Mucosa of rectum (tissue), 2 donors: ENCODE data around the gene INPP5E.

ENCODE experiments used
- H3K27ac ChIP-seq, 2 donors: one replicate each; pipeline ENCODE4 v1.7.0; 2013; ENCODE audit warnings: inconsistent platforms in 2 of 2, low read depth in 2 of 2, low read length in 2 of 2
- H3K27me3 ChIP-seq, 2 donors: one replicate each; pipeline ENCODE4 v1.7.0; 2013; ENCODE audit warnings: low read length in 2 of 2; ENCODE audit not compliant: control insufficient read depth in 2 of 2, insufficient read depth in 2 of 2
- H3K36me3 ChIP-seq, 2 donors: one replicate each; pipeline ENCODE4 v1.7.0; 2013; ENCODE audit warnings: low read length in 2 of 2; ENCODE audit not compliant: control insufficient read depth in 2 of 2, insufficient read depth in 2 of 2
- H3K4me1 ChIP-seq, 2 donors: one replicate each; pipeline ENCODE4 v1.7.0; 2013; ENCODE audit warnings: low read length in 2 of 2, mild to moderate bottlenecking in 1 of 2; ENCODE audit not compliant: control insufficient read depth in 2 of 2, insufficient read depth in 2 of 2
- H3K4me3 ChIP-seq, 2 donors: one replicate each; pipeline ENCODE4 v1.7.0; 2013; ENCODE audit warnings: low read length in 2 of 2
- H3K9ac ChIP-seq, 2 donors: one replicate each; pipeline ENCODE4 v1.7.0; 2013; ENCODE audit warnings: low read length in 2 of 2, low read depth in 1 of 2, mild to moderate bottlenecking in 1 of 2
- H3K9me3 ChIP-seq, 2 donors: one replicate each; pipeline ENCODE4 v1.7.0; 2013; ENCODE audit warnings: low read length in 2 of 2; ENCODE audit not compliant: control insufficient read depth in 2 of 2
- donor health status: healthy.
- donor health status: Normal muscosa, but diverticular disease.

INPP5E gene

DNA sequence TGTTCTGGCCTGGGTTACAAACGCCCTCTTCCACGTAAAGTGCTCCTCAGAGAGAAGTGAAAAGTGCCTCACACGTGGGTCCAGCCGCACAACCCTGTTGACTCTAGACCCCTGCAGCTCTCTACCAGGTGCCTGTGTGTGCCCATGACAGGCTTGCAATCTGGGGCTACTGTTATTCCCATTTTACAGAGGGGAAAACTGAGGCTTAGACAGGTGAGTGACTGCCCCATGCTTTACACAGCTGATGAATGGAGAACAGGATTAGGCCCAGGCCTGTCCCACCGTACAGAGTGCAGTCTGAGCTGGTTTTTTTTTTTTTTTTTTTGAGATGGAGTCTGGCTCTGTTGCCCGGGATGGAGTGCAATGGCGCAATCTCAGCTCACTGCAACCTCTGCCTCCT, 6.2 kb upstream of the INPP5E start:
- H3K27ac ChIP-seq = no peak overlapping the region
- no peaks in the 10 kb centered on the region for H3K27me3 ChIP-seq
- no peak overlapping the region for H3K9ac ChIP-seq
- H3K4me3 ChIP-seq = no peak overlapping the region
- no peaks in the 10 kb centered on the region for H3K9me3 ChIP-seq
- no peaks in the 10 kb centered on the region for H3K4me1 ChIP-seq
- peaks cover 58 to 82% of the 10 kb centered on the region in 2 donors for H3K36me3 ChIP-seq

DNA sequence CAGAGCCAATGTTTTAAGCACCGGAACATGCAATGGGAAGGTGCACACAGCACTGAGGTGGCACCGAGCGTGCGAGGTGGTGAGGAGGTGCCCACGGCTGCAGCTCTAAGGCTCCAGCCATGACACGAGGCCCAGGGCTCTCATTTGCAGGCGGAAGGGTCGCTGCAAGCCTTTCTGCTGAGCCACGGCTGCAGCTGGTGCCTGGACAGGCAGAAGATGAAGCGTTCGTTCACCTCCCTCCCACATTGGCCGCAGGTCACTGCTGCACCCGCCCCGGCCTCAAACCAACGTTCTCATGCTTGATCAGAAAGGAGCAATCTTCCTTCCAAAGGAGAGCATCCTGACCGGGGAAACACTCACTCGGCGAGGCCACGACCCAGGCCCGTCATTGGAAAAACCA, 4.5 kb upstream of the INPP5E start:
- H3K4me1 ChIP-seq = peaks cover under 1 to 3% of the 10 kb centered on the region in 2 donors
- H3K36me3 ChIP-seq = peaks cover 47 to 75% of the 10 kb centered on the region in 2 donors
- no peaks in the 10 kb centered on the region for H3K9me3 ChIP-seq
- H3K27me3 ChIP-seq = no peaks in the 10 kb centered on the region
- H3K4me3 ChIP-seq = no peak overlapping the region
- H3K9ac ChIP-seq = no peak overlapping the region
- H3K27ac ChIP-seq = no peak overlapping the region

- H3K4me3 ChIP-seq = no peak overlapping the region
- H3K27ac ChIP-seq = no peak overlapping the region
- H3K36me3 ChIP-seq = peaks cover 43 to 71% of the 10 kb centered on the region in 2 donors
- H3K9me3 ChIP-seq = no peaks in the 10 kb centered on the region
- H3K27me3 ChIP-seq = no peaks in the 10 kb centered on the region
- peaks cover 3 to 5% of the 10 kb centered on the region in 2 donors for H3K4me1 ChIP-seq
- H3K9ac ChIP-seq = no peak overlapping the region
Measured at GRCh38 chr9:136443687-136444086, 4.0 kb upstream of the INPP5E start.

DNA sequence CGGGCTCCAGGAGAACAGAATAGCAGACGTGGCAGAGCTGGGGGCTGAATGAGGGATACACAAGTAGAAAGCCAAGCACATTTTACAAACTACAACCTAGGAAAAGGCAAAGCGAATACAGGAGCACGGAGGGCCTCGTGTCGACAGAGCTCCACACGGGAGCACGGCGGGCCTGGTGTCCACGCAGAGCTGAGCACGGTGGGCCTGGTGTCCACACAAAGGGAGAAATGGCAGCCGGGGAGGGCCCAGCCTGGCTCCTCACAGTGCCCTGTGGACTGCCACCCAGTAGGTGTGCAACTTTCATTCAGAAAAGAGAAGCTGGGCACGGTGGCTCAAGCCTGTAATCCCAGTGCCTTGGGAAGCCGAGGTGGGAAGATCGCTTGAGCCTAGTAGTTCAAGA, 3.4 kb upstream of the INPP5E start:
- Histone ChIP-seq H3K36me3 (peaks cover 38 to 67% of the 10 kb centered on the region in 2 donors), H3K27ac (no peak overlapping the region), H3K9me3 (no peaks in the 10 kb centered on the region), H3K4me1 (peaks cover 9 to 11% of the 10 kb centered on the region in 2 donors), H3K27me3 (no peaks in the 10 kb centered on the region), H3K4me3 (no peak overlapping the region), H3K9ac (no peak overlapping the region)

GRCh38 chr9:136442265-136442664, 2.6 kb upstream of the INPP5E start:
- Histone ChIP-seq H3K9ac (no peak overlapping the region), H3K9me3 (no peaks in the 10 kb centered on the region), H3K27ac (no peak overlapping the region), H3K36me3 (peaks cover 30 to 60% of the 10 kb centered on the region in 2 donors), H3K4me3 (no peak overlapping the region), H3K27me3 (no peaks in the 10 kb centered on the region), H3K4me1 (peaks cover 16% of the 10 kb centered on the region in 2 donors)

GRCh38 chr9:136441681-136442245, 2.1 kb upstream of the INPP5E start:
- peaks cover 16 to 17% of the 10 kb centered on the region in 2 donors for H3K4me1 ChIP-seq
- no peaks in the 10 kb centered on the region for H3K27me3 ChIP-seq
- H3K36me3 ChIP-seq = peaks cover 25 to 55% of the 10 kb centered on the region in 2 donors
- no peak overlapping the region for H3K27ac ChIP-seq
- H3K4me3 ChIP-seq = no peak overlapping the region
- no peak overlapping the region for H3K9ac ChIP-seq
- H3K9me3 ChIP-seq = no peaks in the 10 kb centered on the region

- Histone ChIP-seq H3K27ac (no peak overlapping the region), H3K4me1 (peaks cover 16 to 17% of the 10 kb centered on the region in 2 donors), H3K27me3 (no peaks in the 10 kb centered on the region), H3K9ac (no peak overlapping the region), H3K36me3 (peaks cover 22 to 51% of the 10 kb centered on the region in 2 donors), H3K4me3 (no peak overlapping the region), H3K9me3 (no peaks in the 10 kb centered on the region)
Measured at GRCh38 chr9:136441191-136441680, 1.6 kb upstream of the INPP5E start.

DNA sequence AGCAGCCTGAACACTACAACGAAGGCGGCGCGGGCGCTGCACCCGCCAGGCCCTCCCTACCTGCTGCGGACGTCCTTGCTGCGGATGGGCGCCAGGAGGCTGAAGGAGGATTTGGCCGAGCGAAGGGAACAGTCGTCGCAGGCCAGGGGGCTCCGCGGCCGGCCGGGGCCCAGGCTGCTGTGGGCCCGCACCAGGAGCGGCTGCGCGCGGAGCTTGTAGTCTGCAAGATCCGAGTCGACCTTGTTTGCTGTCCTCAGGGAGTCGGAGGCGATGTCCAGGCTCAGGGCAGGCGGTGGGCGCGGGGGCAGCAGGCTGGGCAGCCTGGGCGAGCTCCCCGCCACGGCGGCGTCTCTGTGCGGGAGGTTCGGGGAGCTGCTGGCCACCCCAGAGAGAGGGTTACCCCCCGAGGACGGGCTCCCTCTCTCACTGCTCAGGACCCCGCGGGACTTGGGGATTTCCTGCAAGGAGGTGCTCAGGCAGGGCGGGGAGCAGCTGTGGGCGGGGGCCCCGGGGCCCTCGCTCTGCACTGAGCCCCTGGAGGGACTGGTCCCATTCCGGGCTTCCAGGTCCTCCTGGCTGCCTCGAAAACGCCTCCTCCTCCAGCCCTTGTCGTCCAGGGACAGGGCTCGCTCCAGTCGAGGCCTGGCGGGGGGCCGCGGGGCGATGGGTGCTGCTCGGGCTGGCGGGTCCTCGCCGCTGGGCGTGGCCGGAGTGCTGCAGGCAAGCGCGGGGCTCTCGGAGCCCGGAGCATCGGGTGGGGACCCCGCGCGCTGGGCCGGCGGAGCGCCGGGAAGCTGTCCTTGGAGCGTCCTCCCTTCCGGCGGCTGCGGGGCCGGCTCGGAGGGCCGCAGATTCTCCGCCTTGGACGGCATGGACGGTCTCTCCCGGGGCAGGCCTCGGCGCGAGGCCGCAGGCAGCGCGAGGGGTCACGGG, 831 bp downstream of the INPP5E start:
- Histone ChIP-seq H3K36me3 (peaks cover 8 to 34% of the 10 kb centered on the region in 2 donors), H3K27me3 (no peaks in the 10 kb centered on the region), H3K9ac (peak overlapping the region; percentile 44 to 80), H3K9me3 (no peaks in the 10 kb centered on the region), H3K27ac (peak overlapping the region; percentile 41 to 52), H3K4me1 (peaks cover 16 to 17% of the 10 kb centered on the region in 2 donors), H3K4me3 (peak overlapping the region; percentile 72 to 73)

GRCh38 chr9:136437839-136438547, 1.7 kb downstream of the INPP5E start:
- Histone ChIP-seq H3K4me3 (peak overlapping the region; percentile 72 to 73), H3K36me3 (peaks cover 7 to 27% of the 10 kb centered on the region in 2 donors), H3K9ac (peak overlapping the region; percentile 44 to 80), H3K4me1 (peaks cover 16 to 17% of the 10 kb centered on the region in 2 donors), H3K9me3 (no peaks in the 10 kb centered on the region), H3K27me3 (no peaks in the 10 kb centered on the region), H3K27ac (no peak overlapping the region)
